Middle frontal gyrus (tissue), 1 donor: ENCODE measurements around the gene LRP1B.
"Not testable (repeated sequence)": the region's sequence is repeated elsewhere in the genome, so short reads cannot be mapped to it uniquely, and the experiment has no call there.

Experiments
- DNase-seq: peaks from one replicate; pipeline ENCODE4 v3.0.0-alpha.2; 2015; ENCODE audit warnings: low spot score; ENCODE audit errors: extremely low spot score

Gene LRP1B

DNA sequence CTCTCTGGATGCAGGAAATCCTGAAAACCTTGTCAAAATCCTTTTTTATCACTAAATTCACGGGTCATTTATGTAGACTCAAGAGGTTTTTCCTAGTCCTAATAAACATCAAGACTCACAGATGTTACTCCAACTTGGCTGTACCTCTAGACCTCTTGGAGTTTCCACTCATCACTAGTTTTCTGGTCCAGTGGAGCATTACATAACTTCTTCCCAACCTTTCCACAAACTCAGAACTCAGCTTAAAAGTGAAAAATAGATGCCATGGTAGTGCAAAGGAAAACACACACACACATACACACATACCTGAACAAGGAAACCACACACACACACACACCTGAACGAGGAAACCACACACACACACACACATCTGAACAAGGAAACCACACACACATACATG, 807.2 kb downstream of the LRP1B start:
- DNase-seq, result no peak

DNA sequence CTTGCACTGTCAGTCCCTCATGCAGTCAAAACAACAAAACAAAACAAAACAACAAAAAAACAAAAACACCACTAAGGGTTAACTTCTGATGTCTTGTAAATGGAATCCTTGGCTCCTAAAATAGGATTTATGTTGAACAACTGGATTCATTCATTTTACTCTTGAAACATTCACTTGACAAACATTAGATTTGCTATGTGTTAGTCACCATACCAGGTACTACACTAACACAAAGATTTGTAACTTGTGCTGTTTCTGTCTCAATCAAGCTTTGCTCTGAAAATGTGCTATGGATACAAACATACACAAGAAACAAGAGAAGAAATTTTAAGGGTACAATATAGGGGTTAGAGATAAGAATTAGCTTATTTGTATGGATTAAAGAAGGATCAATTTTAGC, 812.8 kb downstream of the LRP1B start:
- DNase-seq, result no peak

DNA sequence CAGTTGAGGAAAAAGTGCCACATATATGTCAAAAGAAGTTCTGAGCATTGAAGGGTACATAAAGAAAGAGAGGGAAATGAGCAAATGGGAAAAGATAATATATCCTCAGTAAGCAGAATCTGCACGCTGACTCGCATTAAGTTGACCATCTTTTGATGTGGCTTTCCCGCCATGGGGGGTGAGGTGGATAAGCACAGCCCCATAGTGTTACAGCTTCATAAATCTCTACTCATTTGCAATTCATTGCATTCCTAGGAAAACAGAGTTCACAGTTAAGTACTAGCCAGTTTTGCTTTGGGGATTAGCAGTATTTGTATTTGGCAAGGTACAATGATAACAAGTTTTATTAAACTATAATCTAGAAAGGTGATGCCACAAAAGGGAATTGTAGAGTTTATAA, 814.2 kb downstream of the LRP1B start:
- no peak for DNase-seq

DNA sequence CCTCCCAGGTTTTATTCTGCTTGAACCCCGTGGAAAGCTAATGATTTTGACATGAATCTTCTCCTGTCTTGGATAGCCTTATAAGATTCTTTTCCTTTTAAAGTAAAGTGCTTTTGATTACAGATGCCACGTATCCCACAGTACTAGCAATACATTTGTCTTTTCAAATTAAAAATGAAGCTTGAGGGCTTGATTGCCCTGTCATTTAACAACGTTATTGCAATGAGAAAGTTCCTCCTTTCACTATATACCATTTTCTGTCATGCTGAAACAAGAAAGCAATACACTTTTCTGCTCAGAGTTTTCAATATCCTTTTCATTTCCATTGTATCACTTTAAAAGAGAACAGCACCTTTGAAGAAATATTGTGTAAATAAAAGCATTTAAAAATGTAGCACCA, 814.7 kb downstream of the LRP1B start:
- DNase-seq, result no peak

DNA sequence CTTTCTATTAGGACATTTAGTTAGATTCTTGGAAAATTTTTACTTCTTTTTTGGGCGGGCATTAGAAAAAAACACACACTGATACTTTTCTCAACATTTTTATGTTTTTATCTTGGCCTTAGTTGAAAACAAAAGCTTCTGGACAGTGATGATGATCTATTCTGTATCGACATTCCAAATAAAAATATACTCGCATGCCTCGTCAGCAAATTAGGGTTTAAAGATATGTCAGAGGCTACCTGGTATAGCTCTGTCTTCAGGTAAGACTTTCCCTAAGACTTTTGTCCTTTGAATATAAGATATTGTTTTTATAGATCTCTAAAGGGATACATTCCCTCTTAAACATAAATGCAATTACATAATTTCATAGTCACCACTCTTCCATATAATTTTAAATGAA, 816.8 kb downstream of the LRP1B start:
- DNase-seq, result no peak

DNA sequence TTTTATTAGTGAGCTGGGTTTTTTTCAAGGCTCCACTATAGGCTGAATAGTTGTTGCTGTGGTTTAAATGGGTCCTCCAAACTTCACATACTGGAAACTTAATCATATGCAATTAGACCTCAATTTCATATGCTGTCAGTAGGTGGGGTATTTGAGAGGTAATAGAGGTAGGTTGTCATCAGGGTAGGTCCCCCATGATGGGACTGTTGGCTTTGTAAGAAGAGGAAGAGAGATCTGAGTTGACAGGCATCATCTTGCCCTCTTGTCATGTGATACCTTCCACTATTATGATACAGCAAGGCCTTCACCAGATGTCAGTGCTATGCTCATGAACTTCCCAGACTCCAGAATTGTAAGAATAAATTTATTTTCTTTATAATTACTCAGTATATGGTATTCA, 819.4 kb downstream of the LRP1B start:
- DNase-seq, result no peak

DNA sequence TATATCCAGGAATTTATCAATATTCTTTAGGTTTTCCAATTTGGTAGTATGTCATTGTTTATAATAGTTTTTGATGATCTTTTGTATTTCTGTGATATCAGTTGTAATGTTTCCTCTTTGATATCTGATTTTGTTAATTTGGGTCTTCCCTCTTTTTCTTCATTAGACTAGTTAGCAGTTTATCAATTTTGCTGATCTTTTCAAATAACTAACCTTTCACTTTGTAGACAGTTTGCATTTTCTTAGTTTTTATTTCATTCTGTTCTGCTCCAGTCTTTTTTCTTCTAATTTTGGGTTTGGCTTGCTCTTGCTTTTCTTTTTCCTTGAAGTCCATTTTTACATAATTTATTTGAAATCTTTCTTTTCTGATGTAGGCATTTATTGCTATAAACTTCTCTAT, 824.4 kb downstream of the LRP1B start:
- no peak for DNase-seq

DNA sequence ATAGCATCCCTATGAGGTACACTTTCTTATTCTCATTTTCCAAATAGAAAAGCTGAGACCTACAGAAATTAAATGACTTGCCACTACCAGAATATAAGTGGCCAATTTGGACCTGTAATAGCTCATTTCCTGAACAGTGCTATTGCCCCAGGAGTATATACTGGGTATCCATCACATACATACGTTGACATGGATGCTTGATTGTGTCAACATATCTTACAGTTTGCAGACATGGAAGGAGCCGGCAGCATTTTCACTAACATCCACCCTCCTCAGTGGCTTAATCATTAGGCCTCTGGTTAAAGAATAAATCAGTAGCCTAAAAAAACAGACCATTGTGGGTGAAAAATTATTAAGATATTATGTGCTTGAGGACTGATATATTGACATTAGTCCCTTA, 829.3 kb downstream of the LRP1B start:
- DNase-seq, result no peak

DNA sequence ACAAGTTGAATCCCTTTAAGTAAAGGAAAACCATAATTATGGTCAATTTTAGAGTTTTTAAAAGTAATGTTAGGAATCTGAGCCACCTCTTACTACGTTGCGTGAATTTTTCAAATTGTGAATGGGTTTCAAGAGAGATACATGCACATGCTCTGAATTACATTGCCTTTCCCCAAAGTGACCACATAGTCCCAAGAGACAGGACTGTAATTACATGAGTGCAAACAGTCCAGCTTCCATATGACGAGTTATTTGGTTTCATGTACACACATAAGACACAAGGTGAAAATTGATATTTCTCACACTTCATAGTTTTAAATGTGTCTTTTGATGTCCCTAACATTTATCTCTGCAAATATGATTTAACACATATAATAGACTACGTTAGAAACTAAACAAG, 850.8 kb downstream of the LRP1B start:
- DNase-seq, result no peak

DNA sequence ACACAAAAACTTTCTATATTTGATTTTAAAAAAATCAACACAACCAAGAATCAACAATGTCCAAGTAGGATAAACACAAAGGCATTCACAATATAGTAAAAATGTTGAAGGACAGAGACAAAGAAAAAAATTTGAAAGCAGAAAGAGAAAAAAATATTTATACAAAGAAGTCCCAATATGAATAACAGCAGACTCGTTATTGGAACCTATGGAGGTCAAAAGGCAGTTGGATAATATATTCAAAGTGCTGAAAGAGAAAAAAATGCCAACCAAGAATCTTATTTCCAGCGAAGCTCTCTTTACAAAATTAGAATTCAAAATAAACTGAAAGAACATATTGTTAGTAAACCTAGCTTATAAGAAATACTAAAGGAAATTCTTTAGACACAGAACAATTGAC, 859.5 kb downstream of the LRP1B start:
- no peak for DNase-seq

DNA sequence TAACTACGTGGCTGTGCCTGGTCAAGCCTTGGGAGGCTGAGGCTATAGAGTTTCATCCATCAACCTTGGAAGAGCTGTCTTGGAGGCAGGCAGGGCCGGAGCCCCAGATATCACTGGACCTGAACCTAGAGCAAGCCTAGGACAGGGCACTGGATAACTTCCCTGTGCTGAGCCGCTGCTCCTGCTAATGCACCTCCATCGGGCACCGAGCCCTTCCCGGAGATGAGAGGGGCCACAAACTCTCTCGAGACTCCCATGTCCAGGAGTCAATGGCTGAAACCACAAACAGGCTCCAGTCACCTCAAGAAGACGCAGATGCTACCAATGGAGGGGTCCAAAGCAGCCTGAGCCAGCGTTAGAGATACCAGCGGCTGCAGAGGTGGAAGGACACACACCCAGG, 866.0 kb downstream of the LRP1B start:
- DNase-seq, result no peak

DNA sequence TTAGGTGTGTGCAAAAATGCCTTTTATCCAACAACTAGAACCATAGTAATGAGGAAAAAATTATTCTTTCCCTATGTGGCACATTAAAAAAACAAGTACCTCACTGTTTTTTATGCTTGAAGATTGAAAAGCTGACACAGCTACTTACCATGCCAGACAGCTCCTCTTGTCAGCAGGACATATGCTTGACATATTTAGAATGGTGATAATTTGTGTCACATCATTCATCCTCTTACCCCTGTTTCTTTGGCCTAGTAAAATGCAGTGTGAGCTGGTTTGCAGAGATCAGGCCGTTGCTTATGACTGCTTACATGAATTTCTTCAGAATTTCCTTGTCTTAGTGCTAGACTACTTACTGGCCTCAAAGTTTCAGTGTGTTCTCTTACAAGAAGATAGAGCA, 869.9 kb downstream of the LRP1B start:
- DNase-seq, result no peak

DNA sequence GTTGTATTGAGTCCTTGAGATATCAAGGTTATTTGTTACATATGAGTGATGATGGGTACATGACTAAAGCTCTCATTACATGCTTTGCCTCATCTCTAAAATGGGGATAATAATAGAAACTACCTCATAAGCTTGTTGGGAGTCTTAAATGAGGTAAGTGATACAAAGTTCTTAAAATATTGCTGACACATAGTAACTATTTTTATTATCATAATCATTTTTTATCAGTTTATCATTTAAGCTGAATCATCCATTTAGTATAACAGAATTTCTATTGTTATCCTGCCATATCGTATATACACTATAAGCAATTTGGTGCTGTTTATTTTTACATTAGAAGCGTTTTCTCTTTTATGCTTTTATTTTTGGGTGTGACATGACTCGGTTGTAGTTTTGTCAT, 871.1 kb downstream of the LRP1B start:
- DNase-seq, result no peak

DNA sequence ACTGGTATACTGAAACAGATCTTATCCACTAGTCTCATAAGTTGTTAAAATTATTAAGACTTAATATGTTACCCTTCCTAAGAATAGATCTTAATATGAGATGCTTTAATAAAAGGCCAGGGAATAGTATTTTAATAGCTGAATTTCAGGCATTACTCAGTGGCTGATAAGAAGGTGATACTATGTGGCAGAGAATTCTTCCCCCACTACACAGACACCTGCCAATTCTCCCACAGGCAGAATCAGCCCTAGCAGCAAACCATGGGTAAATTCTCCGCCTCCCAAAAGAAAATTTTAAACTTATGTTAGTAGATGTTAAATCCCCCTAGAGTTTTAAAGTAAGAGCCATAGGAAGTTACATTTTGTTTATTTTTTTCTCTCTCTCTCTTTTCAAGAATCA, 888.8 kb downstream of the LRP1B start:
- no peak for DNase-seq

DNA sequence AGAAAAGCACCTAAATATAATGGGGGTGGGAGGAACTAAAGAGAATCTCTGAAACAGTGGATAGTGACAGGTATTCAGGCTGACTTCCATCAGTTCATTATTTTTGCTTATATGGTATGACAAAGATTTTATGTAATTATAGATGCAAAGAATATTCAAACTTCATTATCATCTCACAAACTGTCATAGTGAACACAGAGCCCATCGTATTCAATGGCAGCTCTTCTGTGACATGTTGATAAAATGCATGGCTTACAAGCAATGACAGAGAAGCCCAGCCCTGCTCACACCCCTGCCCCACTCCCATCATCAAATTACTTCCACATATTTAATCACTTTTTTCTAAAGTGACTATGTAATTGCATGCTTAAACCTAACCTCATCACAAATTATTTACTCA, 904.3 kb downstream of the LRP1B start:
- DNase-seq, result no peak

DNA sequence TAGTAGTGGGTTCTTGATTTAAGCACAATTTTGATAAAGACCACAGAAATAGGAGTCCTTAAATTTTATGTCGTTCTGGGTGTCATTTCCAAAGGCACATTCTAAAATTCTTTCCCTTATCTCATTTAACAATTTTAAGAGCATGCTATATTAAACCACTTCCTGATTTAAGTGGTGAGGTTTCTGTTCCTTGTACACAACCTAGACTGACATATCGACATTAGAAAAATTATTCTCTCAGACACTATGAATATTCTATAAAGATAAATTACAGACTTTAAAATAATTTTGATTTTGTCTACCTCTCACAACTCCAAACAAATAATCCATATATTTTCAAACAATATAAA, 923.8 kb downstream of the LRP1B start:
- no peak for DNase-seq

DNA sequence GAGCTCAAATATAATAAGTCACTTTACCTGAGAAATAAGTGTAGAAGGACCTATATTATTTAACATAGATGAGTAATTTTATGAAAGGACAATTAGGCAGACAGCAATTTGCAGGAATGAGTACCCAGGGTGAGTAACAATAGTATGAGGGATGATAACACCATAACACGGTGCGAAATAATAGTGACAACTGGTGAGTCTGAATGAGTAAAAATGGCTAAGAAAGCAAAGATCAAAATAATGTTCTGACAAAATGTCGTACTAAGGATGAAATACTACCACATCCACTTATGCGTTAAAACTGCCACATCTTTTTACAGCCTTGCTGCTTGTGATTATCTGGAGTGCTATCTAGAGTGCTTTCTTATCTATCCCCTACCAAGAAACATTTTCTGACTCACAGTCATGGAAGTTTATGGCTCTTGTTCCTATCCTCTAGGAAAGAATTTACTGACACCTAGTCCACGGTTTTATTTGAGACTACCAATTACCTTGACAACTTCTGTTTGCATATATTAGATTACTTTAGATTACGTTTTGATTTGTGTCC, 929.7 kb downstream of the LRP1B start:
- DNase-seq, result no peak

DNA sequence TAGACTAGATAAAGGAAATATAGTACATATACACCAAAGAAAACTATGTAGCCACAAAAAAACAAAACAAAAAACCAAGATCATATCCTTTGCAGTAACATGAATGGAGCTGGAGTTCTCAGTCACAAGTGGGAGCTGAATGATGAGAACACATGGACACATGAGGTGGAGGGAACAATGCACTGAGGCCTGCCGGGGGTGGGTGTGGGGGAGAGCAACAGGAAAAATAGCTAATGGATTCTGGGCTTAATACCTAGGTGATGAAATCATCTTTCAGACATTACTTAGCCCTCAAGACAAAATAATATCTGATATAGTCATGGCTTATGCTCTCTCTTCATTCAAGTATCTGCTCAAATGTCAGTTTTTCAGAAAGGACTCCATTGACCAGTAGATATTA, 930.6 kb downstream of the LRP1B start:
- no peak for DNase-seq

DNA sequence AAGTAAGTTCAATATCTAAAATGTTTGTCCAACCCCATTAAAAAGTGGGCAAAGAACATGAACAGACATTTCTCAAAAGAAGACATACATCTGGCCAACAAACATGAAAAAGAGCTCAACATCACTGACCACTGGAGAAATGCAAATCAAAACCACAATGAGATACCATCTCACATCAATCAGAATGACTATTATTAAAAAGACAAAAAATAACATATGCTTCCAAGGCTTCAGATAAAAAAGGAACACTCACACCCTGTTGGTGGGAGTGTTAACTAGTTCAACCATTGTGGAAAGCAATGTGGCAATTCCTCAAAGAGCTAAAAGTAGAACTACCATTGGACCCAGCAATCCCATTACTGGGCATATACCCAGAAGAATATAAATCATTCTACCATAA, 931.1 kb downstream of the LRP1B start:
- DNase-seq, result no peak

DNA sequence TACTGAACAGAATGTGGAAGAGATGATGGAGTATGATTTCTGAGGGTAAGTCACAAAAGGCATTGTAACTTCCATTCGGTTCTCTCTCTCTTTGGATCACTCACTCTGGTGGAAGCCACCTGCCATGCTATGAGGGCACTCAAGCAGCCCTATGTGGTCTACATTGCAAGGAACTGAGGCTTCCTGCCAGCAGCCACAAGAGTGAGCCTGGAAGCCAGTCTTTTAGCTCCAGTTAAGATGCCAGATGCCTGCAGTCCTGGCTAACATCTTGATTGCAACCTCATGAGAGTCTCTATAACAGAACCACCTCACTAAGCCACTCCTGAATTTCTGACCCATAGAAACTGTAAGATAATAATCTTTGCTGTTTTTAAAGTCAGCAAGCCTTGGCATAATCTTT, 935.7 kb downstream of the LRP1B start:
- DNase-seq, result no peak

DNA sequence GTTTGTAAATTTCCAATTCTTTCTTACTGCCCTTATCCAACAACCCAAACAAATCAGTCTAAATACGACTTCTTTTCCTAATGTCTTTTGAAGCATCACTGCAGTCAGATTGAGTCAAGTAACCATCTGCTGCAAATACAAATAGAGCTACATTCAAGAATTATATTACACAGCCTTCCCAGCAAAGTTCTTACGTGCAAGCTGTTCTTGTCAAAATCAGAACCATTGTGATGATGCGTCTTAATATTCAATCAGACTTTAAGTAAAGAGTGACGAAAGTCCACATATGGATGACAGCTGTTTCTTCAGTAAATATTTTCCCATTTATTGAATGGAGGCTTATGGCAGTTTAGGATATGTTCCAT, 943.8 kb downstream of the LRP1B start:
- DNase-seq, result no peak

DNA sequence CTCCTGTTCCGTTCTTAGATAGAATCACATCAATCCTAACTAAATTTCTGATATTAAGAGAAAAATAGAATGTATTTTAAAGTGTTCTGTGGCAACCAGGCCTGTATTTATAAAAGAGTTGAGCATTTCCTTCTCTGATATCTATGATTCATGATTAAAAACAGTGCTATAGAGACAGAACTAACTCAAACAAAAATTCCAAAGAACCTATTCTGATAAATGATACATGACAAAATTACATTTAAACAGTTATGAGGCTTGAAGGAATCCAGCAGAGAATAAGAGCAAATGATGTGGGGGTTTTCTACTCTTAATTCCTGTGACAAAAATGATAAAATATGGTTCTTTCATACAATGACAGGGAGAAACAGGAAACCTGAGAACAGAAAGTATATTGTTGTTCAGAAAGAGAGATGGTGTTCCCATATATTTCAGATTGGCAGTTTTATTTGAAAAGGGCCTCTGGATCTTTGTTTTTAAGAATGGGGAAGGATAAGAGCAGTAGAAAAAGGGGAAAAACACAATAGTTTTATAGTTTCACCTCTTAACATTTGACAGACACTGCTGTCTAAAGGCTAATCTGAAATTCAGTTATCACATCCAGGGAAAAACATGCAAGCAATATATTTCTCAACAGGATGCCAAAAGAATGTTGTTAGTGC, 944.3 kb downstream of the LRP1B start:
- DNase-seq, result no peak

DNA sequence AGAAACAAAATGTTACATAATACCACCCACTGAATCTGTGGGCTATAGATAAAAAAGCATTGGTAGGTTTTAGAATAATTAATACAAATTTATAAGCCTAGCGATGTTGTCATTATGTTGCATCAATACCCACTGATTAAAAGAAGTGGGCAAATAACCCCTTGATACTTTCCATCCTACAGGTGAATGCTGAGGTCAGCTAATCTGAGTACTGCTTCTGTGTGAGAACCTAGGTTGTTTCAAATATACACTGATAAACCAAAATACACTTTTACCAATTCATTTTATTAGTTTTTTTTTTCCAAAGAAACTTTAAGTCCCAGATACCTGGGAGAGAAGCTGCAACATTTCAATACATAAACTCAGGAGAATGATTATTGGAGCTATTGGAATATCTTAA, 948.6 kb downstream of the LRP1B start:
- no peak for DNase-seq

DNA sequence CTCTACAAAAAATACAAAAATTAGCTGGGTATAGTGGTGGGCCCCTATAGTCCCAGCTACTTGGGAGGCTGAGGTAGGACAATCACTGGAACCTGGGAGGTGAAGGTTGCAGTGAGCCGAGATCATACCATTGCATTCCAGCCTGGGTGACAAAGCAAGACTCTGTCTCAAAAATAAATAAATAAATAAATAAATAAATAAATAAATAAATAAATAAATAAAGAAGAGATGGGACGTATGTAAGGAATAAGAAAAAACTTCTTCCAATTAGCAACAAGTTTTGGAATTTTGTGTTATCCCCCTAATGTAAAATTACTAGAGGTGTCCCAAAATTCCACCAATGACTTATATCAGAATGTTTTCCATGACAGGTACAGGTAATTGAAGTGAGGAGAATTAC, 961.7 kb downstream of the LRP1B start:
- DNase-seq, result not testable (repeated sequence)
